H9 (cell line): Measurements from ENCODE around the gene TXLNB. TPM values are rescaled to one million over a fixed set of nuclear protein-coding genes. Genes with fewer than 3 reads are reported as not detected.

Experiments
- DNase-seq: peaks from one replicate; pipeline ENCODE4 v3.0.0-alpha.2; 2017
- H2AFZ ChIP-seq: one replicate; pipeline ENCODE4 v1.6.1; 2013; ENCODE audit warnings: mild to moderate bottlenecking, low read length, control low read depth, moderate library complexity
- H2AK5ac ChIP-seq: 2 replicates; pipeline ENCODE4 v1.6.1; 2013; ENCODE audit warnings: low read length, control low read depth, mixed read lengths; ENCODE audit not compliant: insufficient read length
- H2BK120ac ChIP-seq: one replicate; pipeline ENCODE4 v1.6.1; 2013; ENCODE audit warnings: low read depth, mild to moderate bottlenecking, low read length, control low read depth, inconsistent platforms; ENCODE audit not compliant: poor library complexity, severe bottlenecking
- H2BK12ac ChIP-seq: 2 replicates; pipeline ENCODE4 v1.6.1; 2013; ENCODE audit warnings: low read length, control low read depth, mixed read lengths, low read depth; ENCODE audit not compliant: insufficient read length
- H2BK15ac ChIP-seq: 2 replicates; pipeline ENCODE4 v1.6.1; 2013; ENCODE audit warnings: low read depth, low read length, control low read depth
- H2BK20ac ChIP-seq: one replicate; pipeline ENCODE4 v1.6.1; 2013; ENCODE audit warnings: low read depth, mild to moderate bottlenecking, low read length, control low read depth, inconsistent platforms; ENCODE audit not compliant: poor library complexity, severe bottlenecking
- H2BK5ac ChIP-seq: 2 replicates; pipeline ENCODE4 v1.6.1; 2013; ENCODE audit warnings: low read length, control low read depth, mixed read lengths; ENCODE audit not compliant: insufficient read length
- H3K14ac ChIP-seq: 2 replicates; pipeline ENCODE4 v1.6.1; 2013; ENCODE audit warnings: low read length, control low read depth; ENCODE audit not compliant: insufficient read depth
- H3K18ac ChIP-seq: 2 replicates; pipeline ENCODE4 v1.6.1; 2013; ENCODE audit warnings: low read depth, mild to moderate bottlenecking, mixed read lengths, low read length, control low read depth; ENCODE audit not compliant: insufficient read length
- H3K23ac ChIP-seq: 2 replicates; pipeline ENCODE4 v1.6.1; 2013; ENCODE audit warnings: low read length, control low read depth, mixed read lengths, low read depth; ENCODE audit not compliant: insufficient read length
- H3K23me2 ChIP-seq: 2 replicates; pipeline ENCODE4 v1.6.1; 2013; ENCODE audit warnings: low read depth, mild to moderate bottlenecking, mixed read lengths, low read length, control low read depth; ENCODE audit not compliant: insufficient read length, poor library complexity, severe bottlenecking
- H3K27ac ChIP-seq: 2 replicates; pipeline ENCODE4 v1.5.1; 2013; ENCODE audit warnings: low read length, control low read depth, mixed read lengths, low read depth; ENCODE audit not compliant: insufficient read length
- H3K27me3 ChIP-seq: 2 replicates; pipeline ENCODE4 v1.6.1; 2013; ENCODE audit warnings: low read length, control low read depth, inconsistent platforms; ENCODE audit not compliant: insufficient read depth
- H3K4ac ChIP-seq: 2 replicates; pipeline ENCODE4 v1.6.1; 2013; ENCODE audit warnings: low read depth, mild to moderate bottlenecking, control low read depth, inconsistent platforms, low read length, moderate library complexity
- H3K4me1 ChIP-seq: 2 replicates; pipeline ENCODE4 v1.6.1; 2013; ENCODE audit warnings: low read length, control low read depth, inconsistent platforms; ENCODE audit not compliant: insufficient read depth
- H3K4me2 ChIP-seq: 2 replicates; pipeline ENCODE4 v1.6.1; 2013; ENCODE audit warnings: low read length, control low read depth, mixed read lengths; ENCODE audit not compliant: insufficient read length, insufficient read depth
- H3K56ac ChIP-seq: 2 replicates; pipeline ENCODE4 v1.6.1; 2013; ENCODE audit warnings: low read depth, mild to moderate bottlenecking, mixed read lengths, low read length, control low read depth; ENCODE audit not compliant: insufficient read length
- H3K79me1 ChIP-seq: 2 replicates; pipeline ENCODE4 v1.6.1; 2013; ENCODE audit warnings: low read depth, mild to moderate bottlenecking, moderate library complexity, low read length, control low read depth, inconsistent platforms; ENCODE audit not compliant: insufficient read depth, poor library complexity, severe bottlenecking
- H3K79me2 ChIP-seq: 2 replicates; pipeline ENCODE4 v1.6.1; 2013; ENCODE audit warnings: low read length, control low read depth, inconsistent platforms; ENCODE audit not compliant: insufficient read depth
- H3K9ac ChIP-seq: 2 replicates; pipeline ENCODE4 v1.6.1; 2013; ENCODE audit warnings: low read length, control low read depth, mixed read lengths; ENCODE audit not compliant: insufficient read length; ENCODE audit errors: extremely low read depth
- H3K9me3 ChIP-seq: one replicate; pipeline ENCODE4 v1.6.1; 2013; ENCODE audit warnings: low read depth, low read length, inconsistent platforms; ENCODE audit not compliant: control insufficient read depth
- H3T11ph ChIP-seq: one replicate; pipeline ENCODE4 v1.6.1; 2013; ENCODE audit warnings: mild to moderate bottlenecking, low read length, control low read depth, inconsistent platforms
- H4K20me1 ChIP-seq: one replicate; pipeline ENCODE4 v1.6.1; 2013; ENCODE audit not compliant: control insufficient read depth, insufficient read length, insufficient read depth
- H4K5ac ChIP-seq: 2 replicates; pipeline ENCODE4 v1.6.1; 2013; ENCODE audit warnings: low read depth, mild to moderate bottlenecking, mixed read lengths, low read length, control low read depth; ENCODE audit not compliant: insufficient read length
- H4K8ac ChIP-seq: replicated peaks from 2 replicates; pipeline ENCODE4 v1.6.1; 2013; ENCODE audit warnings: low read length, control low read depth, mixed read lengths, low read depth; ENCODE audit not compliant: insufficient read length
- H4K91ac ChIP-seq: 2 replicates; pipeline ENCODE4 v1.6.1; 2013; ENCODE audit warnings: low read depth, mild to moderate bottlenecking, moderate library complexity, mixed read lengths, low read length, control low read depth; ENCODE audit not compliant: insufficient read length
- H3K27ac Mint-ChIP-seq, 3 experiments: 2 replicates in 2 of 3; 3 replicates in 1 of 3; pipeline ENCODE4 v1.8.0; 2020 to 2021; ENCODE audit warnings: mixed read lengths in 3 of 3, mild to moderate bottlenecking in 1 of 3, moderate library complexity in 1 of 3
- H3K27me3 Mint-ChIP-seq: 2 replicates; pipeline ENCODE4 v1.8.0; 2021; ENCODE audit warnings: low read depth, mild to moderate bottlenecking, moderate library complexity, mixed read lengths
- H3K36me3 Mint-ChIP-seq, 3 experiments: 2 replicates in 2 of 3; 3 replicates in 1 of 3; pipeline ENCODE4 v1.8.0; 2020 to 2021; ENCODE audit warnings: low read depth in 3 of 3, mixed read lengths in 3 of 3; ENCODE audit not compliant: insufficient read depth in 1 of 3
- H3K4me1 Mint-ChIP-seq, 2 experiments: 2 replicates each; pipeline ENCODE4 v1.8.0; 2020; ENCODE audit warnings: mixed read lengths in 2 of 2
- H3K4me3 Mint-ChIP-seq, 2 experiments: 2 replicates in 1 of 2; 3 replicates in 1 of 2; pipeline ENCODE4 v1.8.0; 2020 to 2021; ENCODE audit warnings: mild to moderate bottlenecking in 2 of 2, mixed read lengths in 2 of 2, moderate library complexity in 1 of 2
- H3K9me3 Mint-ChIP-seq, 2 experiments: 2 replicates in 1 of 2; 3 replicates in 1 of 2; pipeline ENCODE4 v1.8.0; 2020; ENCODE audit warnings: mild to moderate bottlenecking in 2 of 2, mixed read lengths in 2 of 2, moderate library complexity in 1 of 2
- CTCF ChIP-seq: fragments of 200-600 bp; sonication (generic); conservative IDR thresholded peaks from 3 replicates; pipeline ENCODE4 v1.8.0; 2021; ENCODE audit warnings: antibody characterized with exemption, mild to moderate bottlenecking
- WGBS: extraction: QIAGEN DNeasy Blood & Tissue Kit; methylation state at CpG from one replicate; pipeline ENCODE4 v1.1.7; 2013; ENCODE audit warnings: missing lambda C conversion rate, low lambda C conversion rate, mixed read lengths; ENCODE audit not compliant: insufficient read length; ENCODE audit errors: extremely low coverage; 5-methylcytosine and 5-hydroxymethylcytosine counted together
- total RNA-seq: library from RNA; stranded (reverse); gene quantifications from 2 replicates; pipeline ENCODE4 v1.2.1, GENCODE V29; 2021

The TXLNB gene
- total RNA-seq, 1 experiment from 2014 or later: 0.04 TPM

- no peak overlapping the region for H2BK12ac ChIP-seq
- no peak overlapping the region for H3T11ph ChIP-seq
- no peak for DNase-seq
- no peak overlapping the region for H2BK120ac ChIP-seq
- H3K18ac ChIP-seq: no peak overlapping the region
- no peak overlapping the region for H3K23ac ChIP-seq
- H3K27ac ChIP-seq: no peak overlapping the region
- no peak overlapping the region for H3K4me2 ChIP-seq
- H3K23me2 ChIP-seq: no peaks in the 10 kb centered on the region
- H3K9ac ChIP-seq: no peak overlapping the region
- no peak overlapping the region for H3K4ac ChIP-seq
- no peak overlapping the region for H2BK15ac ChIP-seq
- no peaks in the 10 kb centered on the region for H3K79me1 ChIP-seq
- no peak overlapping the region for H2BK5ac ChIP-seq
- no peak overlapping the region for H2AK5ac ChIP-seq
- H3K79me2 ChIP-seq: no peaks in the 10 kb centered on the region
- H3K56ac ChIP-seq: no peak overlapping the region
- H3K27me3 Mint-ChIP-seq: no peaks in the 10 kb centered on the region
- H2BK20ac ChIP-seq: no peak overlapping the region
- H3K27ac Mint-ChIP-seq: no peak overlapping the region
- H2AFZ ChIP-seq: no peak overlapping the region
- WGBS: no CpG with 5 or more reads among the region's 5 CpGs
- H4K8ac ChIP-seq: no peak overlapping the region
- TF ChIP-seq CTCF: no peak
- no peak overlapping the region for H3K14ac ChIP-seq
- no peaks in the 10 kb centered on the region for H3K27me3 ChIP-seq
- H3K9me3 ChIP-seq: no peaks in the 10 kb centered on the region
- no peaks in the 10 kb centered on the region for H4K20me1 ChIP-seq
- no peak overlapping the region for H4K91ac ChIP-seq
- no peak overlapping the region for H4K5ac ChIP-seq
- peaks cover 13 to 17% of the 10 kb centered on the region in 2 experiments for H3K4me1 Mint-ChIP-seq
- H3K4me1 ChIP-seq: peaks cover 10% of the 10 kb centered on the region
- H3K4me3 Mint-ChIP-seq: no peak overlapping the region
- H3K9me3 Mint-ChIP-seq: no peaks in the 10 kb centered on the region; a peak in 1 of 5 replicates
- H3K36me3 Mint-ChIP-seq: peaks cover 0 to 6% (median 0%) of the 10 kb centered on the region in 3 experiments; a peak in 2 of 7 replicates
These were observed 949 bp downstream of the TXLNB start for GRCh38 chr6:139290787-139291311.
